ENCODE results near the gene EHD4.

EHD4 gene

DNA sequence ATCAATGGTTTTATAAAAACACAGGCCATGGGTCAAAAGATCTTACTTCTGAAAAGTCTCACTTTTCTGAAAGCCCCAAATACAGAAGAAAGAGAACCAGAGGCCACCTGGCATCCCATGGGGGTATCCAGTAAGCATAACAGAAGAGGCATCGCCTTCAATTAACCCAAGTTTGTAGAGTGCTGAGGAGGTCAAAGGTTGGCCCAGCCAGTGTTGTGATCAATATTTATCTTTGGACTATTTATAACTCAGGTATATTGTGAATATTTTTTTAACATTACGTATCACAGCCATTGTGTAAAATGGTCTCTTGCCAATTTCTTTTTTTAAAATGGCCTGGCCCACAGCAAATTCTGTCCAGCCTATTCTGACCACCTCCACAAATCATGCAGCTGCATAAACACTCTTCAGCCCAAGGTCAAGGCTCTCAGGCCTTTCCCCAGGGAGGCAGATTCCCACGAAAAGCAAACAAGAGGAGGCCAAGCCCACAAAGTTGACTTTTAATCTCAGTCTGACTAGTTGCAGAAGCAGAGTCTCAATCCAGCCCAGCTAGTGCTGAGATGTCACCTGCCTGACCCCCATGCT lies 52.3 kb downstream of the EHD4 start:
- no peak for DNase-seq (ENCODE audit: low read depth, low spot score)

DNA sequence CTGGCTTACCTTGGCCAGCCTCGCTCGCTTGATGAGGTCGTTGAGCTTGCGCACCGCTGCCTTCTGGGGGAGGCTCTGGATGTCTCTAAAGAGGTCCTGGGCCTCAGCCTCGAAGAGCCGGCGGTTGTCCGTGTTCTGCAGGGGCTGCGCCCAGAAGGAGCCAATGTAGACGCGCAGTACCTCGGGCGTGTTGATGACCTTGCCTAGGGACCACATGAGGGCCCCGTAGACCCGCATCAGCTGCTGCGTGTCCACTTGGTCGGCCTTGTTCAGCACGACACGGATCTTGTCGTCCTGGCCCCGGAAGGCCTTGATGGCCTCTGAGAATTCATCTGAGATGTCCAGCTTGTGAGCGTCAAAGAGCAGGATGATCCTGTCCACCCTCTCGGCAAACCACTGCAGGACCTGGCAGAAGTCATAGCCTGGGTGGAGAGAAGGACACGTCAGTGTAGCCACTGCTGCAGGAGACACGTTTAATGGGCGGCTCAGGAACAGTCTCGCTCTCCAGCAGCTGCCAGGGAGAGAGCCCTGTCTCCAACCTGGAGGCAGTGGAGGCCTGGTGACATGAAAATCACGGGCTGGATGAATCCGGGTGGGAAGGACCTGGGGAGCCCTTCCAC lies 53.0 kb downstream of the EHD4 start:
- no peak for DNase-seq (ENCODE audit: low read depth, low spot score)

DNA sequence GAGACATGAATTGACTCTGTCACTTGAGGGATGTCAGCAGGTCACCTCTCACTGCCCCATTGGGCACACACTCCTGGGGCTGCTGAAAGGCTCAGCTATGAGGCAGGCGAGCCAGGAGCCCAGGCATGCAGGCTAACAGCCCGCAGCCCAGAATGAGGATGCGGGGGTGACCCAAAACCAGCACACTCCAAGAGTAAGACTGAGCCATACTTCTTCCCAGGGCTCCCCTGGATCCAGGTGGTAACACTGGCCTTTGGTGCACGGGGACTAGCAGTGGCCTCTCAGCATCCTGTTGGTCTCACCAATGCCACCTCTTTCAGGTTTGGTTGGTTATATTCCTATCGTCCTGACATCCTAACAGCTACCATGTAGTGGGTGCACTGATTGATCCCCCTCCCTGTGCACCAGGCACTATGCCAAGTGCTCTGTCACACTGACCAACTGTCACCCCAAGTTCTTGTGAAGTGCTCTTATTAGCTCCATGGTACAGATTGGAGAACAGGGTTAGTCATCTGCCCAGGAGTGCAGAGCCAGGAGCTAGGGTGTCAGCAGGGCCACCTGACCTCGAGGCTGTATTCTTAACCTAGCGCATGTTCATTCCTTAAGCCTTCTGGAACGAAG lies 53.7 kb downstream of the EHD4 start:
- DNase-seq (ENCODE audit: low read depth, low spot score) = no peak

DNA sequence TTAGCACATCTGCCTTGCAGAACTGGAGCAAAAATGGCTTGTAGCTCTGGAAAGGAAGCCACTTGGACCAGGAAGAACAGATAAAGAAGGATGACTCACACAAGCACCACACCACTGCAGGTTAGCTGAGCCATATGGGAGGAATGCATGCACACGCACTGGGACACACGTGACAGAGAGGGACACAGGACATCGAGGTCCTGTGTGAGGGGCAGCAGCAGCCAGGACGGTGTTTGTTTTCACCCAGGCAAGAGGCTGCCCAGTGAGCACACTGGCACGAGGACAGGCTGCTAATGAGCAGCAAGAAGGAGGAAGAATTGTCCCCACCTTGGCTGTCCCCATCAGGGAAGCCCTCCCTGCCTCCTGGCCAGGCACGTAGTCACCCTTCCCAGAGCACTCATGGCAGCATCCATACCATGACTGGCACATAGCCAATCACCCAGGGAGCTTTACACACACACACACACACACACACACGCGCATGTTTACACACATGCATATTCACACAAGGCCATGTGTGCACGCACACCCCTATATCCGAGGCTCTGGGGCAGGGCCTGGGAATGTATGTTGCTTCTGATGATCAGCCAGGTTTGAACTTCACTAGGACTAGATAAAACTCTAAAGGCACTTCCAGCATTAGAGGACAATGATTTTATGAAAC lies 54.5 kb downstream of the EHD4 start:
- DNase-seq (ENCODE audit: low read depth, low spot score) = no peak

DNA sequence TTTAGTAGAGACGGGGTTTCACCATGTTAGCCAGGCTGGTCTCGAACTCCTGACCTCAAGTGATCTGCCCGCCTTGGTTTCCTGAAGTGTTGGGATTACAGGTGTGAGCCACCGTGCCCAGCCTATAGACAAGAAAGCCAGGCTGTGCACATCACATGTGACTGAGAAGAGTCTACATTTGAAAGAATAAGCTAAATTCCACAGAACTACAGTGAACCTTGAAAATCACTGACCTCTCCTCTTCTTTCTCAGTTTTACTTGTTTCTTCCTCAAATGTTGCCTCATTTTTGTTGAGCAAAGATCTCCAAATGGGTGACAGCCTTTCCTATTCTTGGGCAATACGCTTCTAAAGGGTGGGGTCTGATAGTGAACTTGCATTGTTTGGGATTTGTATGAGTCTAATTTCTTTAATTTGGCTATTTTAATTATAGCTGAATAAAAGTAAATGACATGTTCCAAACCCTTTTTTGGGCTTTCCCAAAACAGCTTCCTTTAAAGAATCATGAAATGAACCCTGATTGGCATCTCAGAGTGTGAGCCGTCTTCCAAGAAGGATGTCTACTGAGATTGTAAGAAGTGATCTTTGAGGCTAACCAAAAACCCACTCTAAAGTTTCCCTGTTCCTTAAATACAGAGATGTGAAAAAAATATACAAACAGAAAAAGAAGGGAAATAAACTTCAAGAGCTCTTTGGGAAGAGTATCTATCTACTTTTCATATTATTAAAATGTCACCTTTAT lies 56.9 kb downstream of the EHD4 start:
- no peak for DNase-seq (ENCODE audit: low read depth, low spot score)

DNA sequence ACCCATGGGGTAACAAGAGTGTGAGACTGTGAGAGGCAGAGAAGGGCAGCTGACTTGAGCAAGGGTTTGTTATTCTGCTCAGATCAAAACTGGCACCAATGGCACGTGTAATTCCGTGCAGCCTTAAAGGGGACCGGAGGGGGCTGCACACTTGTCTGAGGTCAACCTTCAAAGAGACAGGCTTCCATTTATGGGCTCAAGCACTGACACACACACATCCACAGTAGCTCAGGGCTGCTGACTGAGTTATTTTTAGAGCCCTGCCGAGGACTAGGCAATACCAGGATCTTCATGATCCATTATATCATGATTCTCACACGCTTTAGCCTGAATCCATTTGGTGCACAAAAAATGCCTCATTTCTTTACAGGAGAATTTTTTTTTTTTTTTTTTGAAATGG lies 57.9 kb downstream of the EHD4 start:
- no peak for DNase-seq (ENCODE audit: low read depth, low spot score)

DNA sequence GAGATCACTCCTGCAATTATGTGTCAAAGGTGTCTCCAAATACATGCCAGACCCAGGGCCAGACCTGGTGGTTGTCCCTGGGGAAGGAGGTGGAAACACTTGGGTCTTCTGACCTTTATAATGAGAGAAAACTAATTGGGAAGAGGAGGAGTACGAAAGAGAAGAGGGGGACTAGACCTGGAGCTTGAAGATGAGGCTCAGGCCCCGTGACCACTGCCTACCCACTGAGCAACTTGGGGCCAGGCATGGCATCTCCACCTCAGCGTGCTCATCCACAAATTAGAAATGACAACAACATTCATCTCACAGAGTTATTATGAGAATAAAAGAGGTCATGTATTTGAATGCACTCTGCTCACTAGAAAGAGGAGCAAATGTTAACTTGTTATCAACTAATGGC lies 59.1 kb downstream of the EHD4 start:
- DNase-seq (ENCODE audit: low read depth, low spot score) = no peak

DNA sequence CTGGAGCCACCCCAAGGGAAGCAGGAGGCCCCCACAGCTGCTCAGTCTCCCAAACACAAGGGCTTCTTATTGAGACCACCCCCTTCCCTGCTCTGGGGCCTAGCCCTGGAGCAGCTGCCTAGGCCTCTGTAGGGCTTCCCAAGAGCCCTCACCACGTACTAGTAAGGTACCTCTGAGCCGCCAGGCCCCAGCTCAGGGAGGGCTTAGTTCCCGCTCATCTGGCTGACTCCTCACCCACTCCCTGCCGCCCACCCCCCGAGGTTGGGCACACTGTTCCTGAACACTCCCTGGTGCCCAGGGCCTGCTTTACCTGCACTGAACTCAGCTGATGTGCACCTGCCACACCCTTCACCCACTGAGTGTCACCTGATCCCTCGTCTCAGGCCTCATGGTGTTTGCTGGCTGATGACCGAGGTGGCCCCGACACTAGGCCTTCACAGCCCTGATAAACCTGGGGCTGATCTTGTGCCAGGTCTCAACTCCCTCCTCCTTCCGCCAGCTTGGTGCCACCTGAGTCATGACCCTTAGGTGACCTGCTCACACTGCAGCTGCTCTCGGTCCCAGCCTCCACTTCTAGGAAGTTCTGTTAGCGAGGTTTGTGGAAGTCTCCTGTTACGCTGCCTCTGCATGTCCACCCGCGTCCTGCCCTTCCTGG lies 60.5 kb downstream of the EHD4 start:
- no peak for DNase-seq (ENCODE audit: low read depth, low spot score)

DNA sequence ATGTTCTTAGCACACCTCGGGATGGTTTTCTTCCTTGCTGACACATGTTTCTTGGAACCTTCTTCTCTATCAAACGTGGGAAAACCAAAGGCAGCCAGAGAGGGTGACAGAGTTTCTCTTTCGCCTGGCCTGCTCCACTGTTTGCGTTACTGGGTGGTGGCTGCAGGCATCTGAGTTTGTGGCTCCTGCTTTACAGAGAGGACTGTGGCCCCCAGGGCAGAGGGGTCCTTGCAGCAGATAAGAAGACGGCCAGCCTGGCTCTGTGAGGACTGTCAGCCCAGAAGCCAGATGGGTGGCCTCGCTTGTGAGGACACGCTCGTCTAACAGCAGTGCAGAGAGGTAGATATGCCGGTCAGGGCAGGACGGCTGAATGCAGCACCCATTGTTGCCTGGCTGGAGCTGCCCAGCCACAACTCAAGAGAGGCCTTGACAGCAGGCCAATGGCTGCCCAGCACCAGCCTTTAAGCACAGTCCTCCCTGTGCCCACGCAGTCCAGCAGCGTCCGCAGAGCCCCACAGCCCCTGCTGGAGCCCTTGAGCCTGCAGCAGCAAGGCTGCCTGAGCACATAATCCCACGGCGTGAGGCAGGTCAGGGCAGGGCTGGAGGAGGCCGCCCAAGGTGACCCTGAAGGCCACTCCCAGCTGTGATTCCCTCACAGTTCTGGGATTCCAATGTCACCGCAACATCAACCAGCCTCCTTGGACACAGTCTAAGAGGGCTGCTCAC lies 63.5 kb downstream of the EHD4 start:
- no peak for DNase-seq (ENCODE audit: low read depth, low spot score)

DNA sequence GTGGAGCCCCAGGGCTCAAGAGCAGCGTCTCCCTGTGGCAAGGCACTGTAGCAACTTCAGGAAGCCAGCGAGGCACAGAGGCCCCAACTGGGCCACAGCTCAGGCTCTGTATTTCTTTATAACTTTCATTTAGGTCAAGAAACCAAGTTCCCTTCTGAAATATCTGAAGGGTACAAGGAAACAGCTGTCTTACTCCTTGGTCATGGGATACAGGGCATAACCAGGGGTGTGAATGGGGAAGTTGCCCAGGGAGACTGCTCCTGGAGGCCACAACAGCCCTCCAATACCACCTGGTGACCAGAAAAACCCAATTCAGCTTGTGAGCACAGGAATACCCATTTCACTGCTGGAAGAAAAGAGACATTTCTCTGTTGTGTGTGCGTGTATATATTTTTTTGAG lies 65.2 kb downstream of the EHD4 start:
- DNase-seq (ENCODE audit: low read depth, low spot score) = no peak

DNA sequence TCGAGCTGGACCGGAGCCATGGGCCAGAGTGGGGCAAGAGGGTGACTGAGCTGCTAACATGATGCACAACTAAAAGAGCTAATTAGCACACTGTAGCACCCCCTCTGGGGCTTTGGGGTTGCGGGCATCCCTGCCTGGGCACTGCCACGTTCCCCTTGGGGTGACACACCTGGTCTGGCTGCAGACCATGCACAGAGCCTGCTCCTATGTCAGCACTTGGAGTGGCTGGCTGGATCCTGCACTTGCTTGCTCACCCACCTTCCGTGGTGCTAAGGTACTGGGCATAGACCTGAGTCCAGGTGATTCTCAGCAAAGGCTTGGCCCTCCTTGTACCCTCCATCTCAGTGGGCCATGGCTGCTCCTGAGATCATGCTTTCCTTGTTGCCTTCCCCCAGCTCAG lies 65.7 kb downstream of the EHD4 start:
- no peak for DNase-seq (ENCODE audit: low read depth, low spot score)

DNA sequence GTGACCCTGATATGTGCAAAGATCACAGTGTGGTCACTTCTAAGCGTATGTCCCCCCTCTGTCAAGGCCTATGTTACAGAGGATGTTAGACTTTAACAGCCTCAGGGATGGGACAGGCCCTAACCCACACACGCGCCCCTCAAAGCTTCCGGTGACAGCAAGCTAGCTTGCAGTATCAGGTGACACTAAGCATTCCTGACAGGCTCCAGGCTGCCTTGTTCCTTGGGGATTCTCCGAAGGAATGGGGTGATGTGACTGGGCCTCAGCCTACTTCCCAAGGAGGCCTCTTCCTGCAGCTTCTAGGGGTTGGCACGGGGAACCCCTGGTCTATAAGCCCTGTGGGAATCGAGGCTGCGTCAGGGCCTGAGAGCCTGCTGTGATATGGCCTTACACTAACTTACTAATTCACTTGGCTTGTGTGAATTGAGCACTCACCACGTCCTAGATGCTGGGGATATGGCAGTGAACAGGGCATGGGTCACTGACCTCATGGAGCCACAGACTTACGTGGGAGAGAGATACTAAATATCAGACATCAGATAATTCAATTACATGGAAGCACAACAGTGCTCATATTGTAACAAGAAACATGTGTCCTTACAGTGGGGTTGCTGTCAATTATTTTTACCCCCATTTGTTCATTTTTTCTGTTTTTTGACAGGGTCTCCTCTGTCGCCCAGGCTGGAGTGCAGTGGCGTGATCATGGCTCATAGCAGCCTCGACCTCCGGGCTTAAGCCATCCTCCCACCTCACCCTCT lies 67.1 kb downstream of the EHD4 start:
- no peak for DNase-seq (ENCODE audit: low read depth, low spot score)

DNA sequence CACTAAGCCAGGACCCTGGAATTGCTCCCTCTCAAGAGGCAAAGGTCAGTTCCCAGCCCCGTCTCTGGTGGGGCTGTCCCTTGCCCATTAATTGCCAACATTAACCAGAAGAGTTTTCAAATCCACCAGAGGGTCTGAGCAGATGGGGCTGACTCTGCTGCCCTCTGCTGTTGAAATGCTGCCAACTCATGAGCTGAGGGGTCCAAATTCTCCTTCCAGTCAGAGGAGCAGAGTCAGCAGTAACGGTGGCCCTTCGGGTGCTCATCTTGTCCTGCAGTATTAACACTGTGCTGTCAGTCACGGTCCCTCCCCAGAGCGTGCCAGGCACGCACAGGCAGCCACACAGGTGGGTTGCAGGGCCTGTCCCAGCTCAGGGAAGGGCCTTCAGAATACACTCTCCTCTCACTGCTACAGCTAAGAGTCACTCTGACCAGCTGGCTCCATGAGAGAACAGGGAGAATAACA lies 67.8 kb downstream of the EHD4 start:
- DNase-seq (ENCODE audit: low read depth, low spot score) = peak; percentile 39

DNA sequence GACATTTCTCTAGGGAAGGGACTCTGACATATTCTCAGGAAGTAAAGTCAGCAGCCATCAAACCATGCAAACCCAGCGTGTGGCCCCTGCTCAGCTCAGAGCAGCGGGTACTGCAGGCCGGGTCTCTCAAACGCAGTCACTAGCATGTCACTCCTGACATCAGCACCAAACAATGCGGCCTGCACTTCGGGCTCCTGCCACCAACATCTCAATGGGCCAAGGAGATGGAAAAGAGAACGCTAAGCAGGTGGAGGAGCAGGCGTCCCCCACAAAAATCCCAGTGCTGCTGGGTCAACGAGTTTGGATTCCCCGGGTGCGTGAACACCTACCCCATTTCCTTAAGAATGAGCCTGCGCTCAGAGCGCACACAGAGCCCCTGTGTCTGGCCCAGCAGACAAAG lies 68.6 kb downstream of the EHD4 start:
- no peak for DNase-seq (ENCODE audit: low read depth, low spot score)

DNA sequence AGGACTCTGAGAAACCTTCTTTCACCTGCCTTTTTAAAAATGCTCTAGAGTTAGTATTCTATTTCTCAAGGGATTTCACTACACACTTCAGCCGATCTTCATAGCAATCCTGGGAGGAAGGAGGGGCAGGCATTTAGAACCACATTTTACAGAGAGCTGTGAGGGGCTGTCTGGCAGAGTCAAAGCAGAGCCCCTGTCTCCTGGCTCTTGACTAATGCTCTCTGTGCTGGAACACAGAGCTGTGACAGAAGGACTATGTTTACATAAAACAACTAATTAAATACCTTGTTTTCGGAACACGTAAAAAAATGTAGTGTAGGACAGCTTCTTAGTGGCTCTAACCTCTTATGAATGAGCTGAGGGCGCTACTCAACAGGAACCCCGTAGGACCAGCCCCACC lies 70.9 kb downstream of the EHD4 start:
- no peak for DNase-seq (ENCODE audit: low read depth, low spot score)

DNA sequence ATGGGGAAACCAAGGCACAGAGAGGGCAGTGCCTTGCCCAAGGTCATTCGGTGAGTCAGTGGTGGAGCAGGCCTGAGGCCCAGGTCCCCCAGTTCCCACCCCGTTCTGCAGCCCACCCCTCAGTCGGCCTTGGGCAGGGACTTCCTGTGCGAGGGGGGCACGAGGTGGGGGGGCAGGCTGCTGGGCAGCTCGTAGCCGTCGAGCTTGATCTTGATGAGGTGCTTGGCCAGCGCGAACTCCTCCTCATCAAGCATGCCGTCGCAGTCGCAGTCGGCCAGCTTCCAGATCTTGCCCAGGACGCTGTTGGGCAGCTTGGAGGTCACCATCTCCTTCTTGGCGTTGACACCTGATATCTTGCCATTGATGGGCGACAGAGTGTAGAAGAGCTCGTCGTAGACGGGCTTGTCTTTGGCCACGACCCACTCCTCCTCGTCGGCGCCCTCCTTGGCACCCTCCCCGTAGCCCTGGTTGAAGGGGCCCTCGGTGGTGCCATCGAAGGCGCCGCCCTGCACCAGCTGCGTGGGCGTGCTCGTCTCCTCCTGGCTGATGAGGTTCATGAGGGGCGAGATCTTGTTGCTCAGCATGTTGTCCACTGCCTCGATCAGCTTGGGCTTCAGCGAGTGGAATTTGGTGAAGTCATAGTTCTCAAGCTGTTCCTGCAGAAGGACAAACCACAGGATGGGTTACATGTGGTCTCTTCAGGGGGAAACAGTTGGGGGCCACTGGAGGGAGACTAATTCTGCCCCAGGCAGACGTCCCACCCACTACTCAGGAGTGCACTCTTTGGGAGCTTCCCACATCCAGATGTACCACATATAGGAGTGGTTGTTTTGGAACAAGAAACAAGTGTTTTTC lies 71.6 kb downstream of the EHD4 start:
- DNase-seq (ENCODE audit: low read depth, low spot score) = no peak

DNA sequence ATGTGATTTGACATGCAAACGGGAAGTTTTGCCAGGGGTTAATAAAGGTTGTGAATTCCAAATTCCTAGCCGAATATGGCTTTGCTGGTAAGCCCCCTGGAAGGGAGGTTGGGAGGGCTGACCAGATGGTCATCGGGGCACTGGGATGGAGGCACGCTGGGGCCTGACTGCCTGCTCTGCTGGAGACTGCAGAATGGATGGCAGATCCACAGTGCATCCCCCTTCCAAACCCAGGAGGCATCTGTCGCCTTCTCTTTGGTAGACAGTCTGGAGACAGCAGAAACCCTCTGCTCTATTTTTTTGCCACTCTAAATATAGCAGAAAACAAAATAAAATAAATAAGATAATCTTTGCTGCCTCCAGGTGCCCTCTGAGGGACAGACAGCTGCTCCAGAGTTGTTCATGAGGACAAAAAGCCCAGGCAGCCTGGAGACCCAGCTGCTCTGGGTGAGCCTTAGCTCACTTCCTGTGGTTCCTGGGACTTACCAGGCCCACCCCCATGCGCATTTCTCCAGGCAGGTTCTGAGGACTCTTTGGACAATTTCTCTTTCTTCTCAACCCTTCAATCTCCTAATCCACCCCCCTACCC lies 72.4 kb downstream of the EHD4 start:
- no peak for DNase-seq (ENCODE audit: low read depth, low spot score)

DNA sequence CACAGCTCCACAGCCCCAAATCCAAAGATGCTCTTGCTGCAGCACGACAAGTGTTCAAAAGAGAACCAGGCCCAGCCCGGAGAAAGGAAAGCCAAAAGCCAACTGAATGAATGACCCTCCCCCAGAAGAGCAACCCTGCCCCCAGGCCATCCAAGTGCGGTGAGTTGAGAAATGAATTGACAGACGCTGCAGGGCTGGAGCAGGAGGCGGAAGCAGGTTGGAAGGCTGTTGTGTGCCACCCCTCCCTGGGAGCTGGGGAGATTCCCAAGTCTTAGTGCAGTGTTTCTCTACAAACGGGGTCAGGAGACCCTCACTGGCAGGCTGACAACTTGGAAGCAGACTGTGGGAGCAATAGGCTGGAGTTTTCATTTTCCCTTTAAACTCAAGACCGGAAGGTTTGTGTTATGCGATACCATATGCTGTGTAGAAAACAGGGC lies 75.0 kb downstream of the EHD4 start:
- no peak for DNase-seq (ENCODE audit: low read depth, low spot score)

DNA sequence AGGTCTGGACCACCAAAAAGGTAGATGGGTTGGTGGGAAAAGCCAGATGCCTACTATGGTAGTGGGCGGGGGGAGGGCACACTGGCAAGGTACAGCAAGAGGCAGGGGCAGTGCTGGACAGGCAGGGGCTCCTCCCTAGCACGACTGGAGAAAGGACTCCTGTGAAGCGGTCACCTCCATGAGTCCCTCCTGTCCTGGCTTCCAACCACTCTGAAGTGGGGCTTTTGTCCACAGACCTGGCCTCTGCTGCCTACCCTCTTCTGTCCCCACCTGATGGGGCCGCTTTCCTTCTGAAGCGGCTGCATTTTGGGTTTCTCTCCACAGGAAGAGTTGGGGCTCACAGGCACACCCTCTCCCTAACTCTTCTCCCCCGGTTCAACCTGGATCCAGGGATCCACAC lies 75.8 kb downstream of the EHD4 start:
- DNase-seq (ENCODE audit: low read depth, low spot score) = no peak
